ENCODE measurements around the gene LAIR2. TPM values are rescaled to one million over a fixed set of nuclear protein-coding genes. Genes with fewer than 3 reads are reported as not detected.

Gene LAIR2
- total RNA-seq, 4 donors from 2014 or later = not detected

DNA sequence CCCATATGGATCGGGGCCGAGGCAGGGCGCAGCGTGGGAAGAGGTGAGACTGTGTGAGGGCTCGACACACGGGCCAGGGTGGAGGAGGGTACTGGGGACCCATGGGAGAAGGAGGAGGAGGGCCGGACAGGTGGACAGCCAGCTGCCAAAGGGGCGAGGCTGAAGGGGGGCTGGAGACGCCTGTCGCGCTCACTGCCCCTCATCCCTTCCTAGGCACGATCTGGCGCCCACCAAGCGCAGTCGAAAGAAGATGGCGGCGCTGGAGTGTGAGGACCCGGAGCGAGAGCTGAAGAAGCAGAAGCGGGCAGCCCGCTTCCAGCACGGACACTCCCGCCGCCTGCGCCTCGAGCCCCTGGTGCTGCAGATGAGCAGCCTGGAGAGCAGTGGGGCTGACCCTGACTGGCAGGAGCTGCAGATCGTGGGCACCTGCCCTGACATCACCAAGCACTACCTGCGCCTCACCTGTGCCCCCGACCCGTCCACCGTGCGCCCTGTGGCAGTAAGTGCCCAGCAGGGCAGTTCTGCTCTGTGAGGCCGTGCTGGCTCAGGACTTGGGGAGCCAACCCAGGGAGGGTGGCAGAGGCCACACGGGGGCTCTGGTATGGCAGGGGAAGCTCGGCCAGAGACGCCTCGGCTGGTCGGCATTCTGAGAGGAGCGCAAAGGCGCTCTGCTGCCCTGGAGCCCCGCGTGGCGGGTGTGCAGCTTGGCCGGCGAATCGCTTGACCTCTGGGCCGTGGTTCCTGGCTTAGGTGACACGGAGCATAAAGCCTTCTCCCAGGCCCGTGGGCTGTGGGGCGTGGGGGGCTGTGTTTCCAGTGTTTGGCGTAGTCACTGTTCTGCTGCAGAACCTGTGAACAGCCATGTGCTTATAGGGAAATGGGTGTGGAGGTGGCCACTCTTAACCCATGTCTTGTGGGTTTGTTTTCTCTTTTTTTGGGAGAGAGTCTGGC lies 45.9 kb upstream of the LAIR2 start:
- Histone ChIP-seq H3K27ac (no peak overlapping the region), H3K27me3 (no peaks in the 10 kb centered on the region), H3K4me1 (no peaks in the 10 kb centered on the region), H3K9me3 (no peaks in the 10 kb centered on the region), H3K36me3 (no peaks in the 10 kb centered on the region), H3K4me3 (no peak overlapping the region)
- TF ChIP-seq, protein P1, sequence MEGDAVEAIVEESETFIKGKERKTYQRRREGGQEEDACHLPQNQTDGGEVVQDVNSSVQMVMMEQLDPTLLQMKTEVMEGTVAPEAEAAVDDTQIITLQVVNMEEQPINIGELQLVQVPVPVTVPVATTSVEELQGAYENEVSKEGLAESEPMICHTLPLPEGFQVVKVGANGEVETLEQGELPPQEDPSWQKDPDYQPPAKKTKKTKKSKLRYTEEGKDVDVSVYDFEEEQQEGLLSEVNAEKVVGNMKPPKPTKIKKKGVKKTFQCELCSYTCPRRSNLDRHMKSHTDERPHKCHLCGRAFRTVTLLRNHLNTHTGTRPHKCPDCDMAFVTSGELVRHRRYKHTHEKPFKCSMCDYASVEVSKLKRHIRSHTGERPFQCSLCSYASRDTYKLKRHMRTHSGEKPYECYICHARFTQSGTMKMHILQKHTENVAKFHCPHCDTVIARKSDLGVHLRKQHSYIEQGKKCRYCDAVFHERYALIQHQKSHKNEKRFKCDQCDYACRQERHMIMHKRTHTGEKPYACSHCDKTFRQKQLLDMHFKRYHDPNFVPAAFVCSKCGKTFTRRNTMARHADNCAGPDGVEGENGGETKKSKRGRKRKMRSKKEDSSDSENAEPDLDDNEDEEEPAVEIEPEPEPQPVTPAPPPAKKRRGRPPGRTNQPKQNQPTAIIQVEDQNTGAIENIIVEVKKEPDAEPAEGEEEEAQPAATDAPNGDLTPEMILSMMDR (IDR thresholded peaks at IDR 0.05) = no peak
- TF ChIP-seq POLR2A (IDR thresholded peaks at IDR 0.05) = no peak
- intact Hi-C loops (cut with DNase I; ENCODE audit: low total_unique reads) = no loop called here
- DNase-seq = no peak

DNA sequence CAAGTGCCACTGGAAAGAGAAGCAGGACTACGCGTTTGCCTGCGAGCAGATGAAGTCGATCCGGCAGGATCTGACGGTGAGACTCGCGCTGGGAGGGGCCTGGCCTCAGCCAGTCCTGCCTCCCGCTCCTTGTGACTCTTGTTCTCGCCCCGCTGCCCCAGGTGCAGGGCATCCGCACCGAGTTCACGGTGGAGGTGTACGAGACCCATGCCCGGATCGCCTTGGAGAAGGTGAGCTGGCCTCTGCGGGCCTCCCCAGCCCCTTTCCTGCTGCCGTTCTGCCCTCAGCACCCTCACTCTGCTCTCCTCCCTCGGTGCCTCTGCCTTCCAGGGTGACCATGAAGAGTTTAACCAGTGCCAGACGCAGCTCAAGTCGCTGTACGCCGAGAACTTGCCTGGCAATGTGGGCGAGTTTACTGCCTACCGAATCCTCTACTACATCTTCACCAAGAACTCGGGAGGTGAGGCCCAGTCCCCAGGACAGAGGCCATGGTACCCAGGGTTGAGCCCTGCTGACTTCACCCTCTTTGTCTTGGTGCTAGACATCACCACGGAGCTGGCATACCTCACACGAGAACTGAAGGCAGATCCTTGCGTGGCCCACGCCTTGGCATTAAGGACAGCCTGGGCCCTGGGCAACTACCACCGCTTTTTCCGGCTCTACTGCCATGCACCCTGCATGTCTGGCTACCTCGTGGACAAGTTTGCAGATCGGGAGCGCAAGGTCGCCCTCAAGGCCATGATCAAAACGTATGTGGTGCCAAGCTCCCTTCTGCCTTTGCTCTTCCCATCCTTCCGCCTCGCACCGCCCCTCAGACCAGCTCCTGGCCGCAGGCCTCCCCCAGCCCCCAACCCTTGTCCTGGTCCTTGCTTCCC lies 44.6 kb upstream of the LAIR2 start:
- Histone ChIP-seq H3K27ac (no peak overlapping the region), H3K36me3 (no peaks in the 10 kb centered on the region), H3K27me3 (no peaks in the 10 kb centered on the region), H3K4me1 (no peaks in the 10 kb centered on the region), H3K4me3 (no peak overlapping the region), H3K9me3 (no peaks in the 10 kb centered on the region)
- DNase-seq = no peak
- intact Hi-C loops (cut with DNase I; ENCODE audit: low total_unique reads) = no loop called here
- no peak for TF ChIP-seq POLR2A (IDR thresholded peaks at IDR 0.05)
- TF ChIP-seq, protein P1 (IDR thresholded peaks at IDR 0.05) = no peak

DNA sequence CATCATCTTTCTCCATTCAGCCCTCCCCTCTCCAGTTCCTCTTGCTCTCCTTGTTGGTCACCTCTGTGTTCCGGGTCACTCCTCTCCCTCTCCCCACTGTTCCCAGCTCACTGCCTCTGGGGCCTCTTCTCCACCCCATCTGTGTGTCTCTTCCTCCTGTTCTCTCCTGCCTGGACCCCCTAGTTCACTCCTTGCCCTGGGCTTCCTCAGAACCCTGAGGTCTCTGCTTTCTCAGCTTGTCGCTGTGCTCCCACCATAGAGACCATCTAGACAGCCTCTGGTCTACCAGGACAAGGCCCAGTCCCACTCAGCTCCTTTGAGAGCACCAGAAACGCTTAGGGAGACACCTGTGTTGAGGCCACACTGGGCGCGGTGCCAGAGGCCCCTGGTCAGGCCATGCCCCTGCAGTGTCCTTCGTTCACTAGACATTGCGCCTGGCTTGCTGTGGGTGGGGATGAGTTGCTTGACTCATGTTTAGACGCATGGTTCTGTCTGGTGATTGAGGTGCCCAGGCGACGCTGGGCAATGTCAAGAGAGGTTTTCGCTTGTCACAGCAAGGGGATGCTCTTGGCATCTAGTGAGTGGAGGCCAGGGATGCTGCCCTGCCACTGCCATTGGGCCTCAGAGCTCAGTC lies 43.9 kb upstream of the LAIR2 start:
- intact Hi-C loops (cut with DNase I; ENCODE audit: low total_unique reads) = no loop called here
- no peaks in the 10 kb centered on the region for H3K4me1 ChIP-seq
- no peaks in the 10 kb centered on the region for H3K9me3 ChIP-seq
- H3K36me3 ChIP-seq = no peaks in the 10 kb centered on the region
- H3K4me3 ChIP-seq = no peak overlapping the region
- no peaks in the 10 kb centered on the region for H3K27me3 ChIP-seq
- no peak overlapping the region for H3K27ac ChIP-seq
- TF ChIP-seq, protein P1 (IDR thresholded peaks at IDR 0.05) = no peak
- DNase-seq = no peak

DNA sequence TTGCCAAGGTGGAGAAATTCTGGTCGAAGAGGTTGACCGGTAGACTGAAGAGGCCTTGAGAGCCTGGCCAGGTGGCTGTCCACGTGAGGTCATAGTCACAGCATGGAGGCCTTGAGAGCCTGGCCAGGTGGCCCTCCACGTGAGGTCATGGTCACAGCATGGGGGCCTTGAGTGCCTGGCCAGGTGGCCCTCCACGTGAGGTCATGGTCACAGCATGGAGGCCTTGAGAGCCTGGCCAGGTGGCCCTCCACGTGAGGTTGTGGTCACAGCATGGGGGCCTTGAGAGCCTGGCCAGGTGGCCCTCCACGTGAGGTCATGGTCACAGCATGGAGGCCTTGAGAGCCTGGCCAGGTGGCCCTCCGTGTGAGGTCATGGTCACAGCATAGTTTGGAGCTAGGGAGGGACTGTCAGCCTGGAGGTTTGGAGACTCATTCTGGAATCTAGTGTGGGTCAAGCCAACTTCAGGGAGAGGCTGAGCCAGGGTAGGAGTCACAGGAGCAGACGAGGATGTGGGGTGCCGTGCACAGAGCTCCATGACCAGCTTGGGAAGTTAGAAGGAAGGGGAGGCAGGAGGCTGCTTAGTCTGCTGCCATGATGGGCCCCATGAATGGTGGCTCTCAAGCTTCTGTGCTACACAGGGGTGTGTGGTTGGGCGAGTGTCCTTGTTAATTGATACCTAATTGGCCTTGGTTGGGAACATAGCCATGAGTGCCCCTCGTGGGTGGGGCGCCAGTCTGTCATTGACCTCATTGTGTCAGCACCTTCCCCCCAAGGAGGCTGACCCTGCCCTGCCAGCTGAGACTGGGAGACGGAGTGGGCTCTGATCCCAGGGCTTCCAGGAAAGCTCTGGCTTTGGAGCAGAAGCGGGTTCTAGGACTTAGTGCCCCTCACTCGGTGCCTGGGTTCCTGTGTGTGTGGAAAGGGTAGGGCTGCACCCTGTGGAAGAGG lies 43.1 kb upstream of the LAIR2 start:
- no peaks in the 10 kb centered on the region for H3K27me3 ChIP-seq
- no peaks in the 10 kb centered on the region for H3K36me3 ChIP-seq
- intact Hi-C loops (cut with DNase I; ENCODE audit: low total_unique reads) = no loop called here
- no peak overlapping the region for H3K4me3 ChIP-seq
- TF ChIP-seq, protein P1 (IDR thresholded peaks at IDR 0.05) = no peak
- TF ChIP-seq POLR2A (IDR thresholded peaks at IDR 0.05) = no peak
- H3K27ac ChIP-seq = no peak overlapping the region
- no peaks in the 10 kb centered on the region for H3K4me1 ChIP-seq
- no peaks in the 10 kb centered on the region for H3K9me3 ChIP-seq
- DNase-seq = no peak

Measured in uterus (tissue), 4 donors.